ENCODE measurements around the gene PAF1. TPM values are rescaled to one million over a fixed set of nuclear protein-coding genes. Genes with fewer than 3 reads are reported as not detected.

PAF1 gene
- total and polyA plus RNA-seq, 2 donors (not counting 3 experiments of a cell fraction or from before 2014, with no cell fraction given): 55.1 to 90.8 TPM

- TF ChIP-seq MYC (IDR thresholded peaks at IDR 0.05; ENCODE audit: low read depth, low read length) (no peak), POLR2A (IDR thresholded peaks at IDR 0.05; ENCODE audit: low read depth, low read length) (no peak), POLR2AphosphoS5 (IDR thresholded peaks at IDR 0.05; ENCODE audit: insufficient read depth, low read depth, low read length) (no peak), GATA2 (IDR thresholded peaks at IDR 0.05; ENCODE audit: insufficient read depth, insufficient read length, low read depth, low read length) (no peak), JUN (IDR thresholded peaks at IDR 0.05; ENCODE audit: borderline replicate concordance, insufficient read depth, insufficient read length, low read depth) (no peak), EZH2 (IDR thresholded peaks at IDR 0.05; ENCODE audit: borderline replicate concordance, low read depth, low read length, severe bottlenecking) (no peak), CTCF (IDR thresholded peaks at IDR 0.05; ENCODE audit: extremely low read depth in 1 of 2, insufficient read depth in 1 of 2, low read depth in 1 of 2, low read length in 2 of 2) (no peak), MAX (IDR thresholded peaks at IDR 0.05; ENCODE audit: insufficient read depth, insufficient read length) (no peak), FOS (IDR thresholded peaks at IDR 0.05; ENCODE audit: borderline replicate concordance, insufficient read depth, low read length) (no peak)
- H3K9me1 ChIP-seq (replicated peaks; ENCODE audit: control insufficient read depth, extremely low read depth, insufficient read depth, low read length): no peaks in the 10 kb centered on the region
- H2AFZ ChIP-seq (ENCODE audit: low read depth, low read length): peak overlapping the region; percentile 39
- H3K79me2 ChIP-seq (ENCODE audit: control insufficient read depth, insufficient read depth, low read length): peaks cover 11% of the 10 kb centered on the region
- FAIRE-seq: peak; percentile 48
- peak overlapping the region; percentile 86 for H3K4me2 ChIP-seq (ENCODE audit: insufficient read depth, low read length)
- H3K27me3 ChIP-seq (ENCODE audit: control insufficient read depth in 2 of 2, insufficient read depth in 2 of 2, low read length in 2 of 2): no peaks in the 10 kb centered on the region
- peaks cover 7 to 35% of the 10 kb centered on the region in 2 experiments for H3K36me3 ChIP-seq (ENCODE audit: control insufficient read depth in 2 of 2, extremely low read depth in 1 of 2, insufficient read depth in 2 of 2, low read length in 2 of 2)
- peak overlapping the region; percentile 83 for H3K27ac ChIP-seq (ENCODE audit: insufficient read depth, low read depth, low read length)
- no peaks in the 10 kb centered on the region for H3K9me3 ChIP-seq (replicated peaks; ENCODE audit: control insufficient read depth, insufficient read depth, low read length)
- dilution Hi-C loops (cut with MboI; ENCODE audit: extremely low pct_ligation_motif_present, low sequenced_read_pairs) (no loop called here), intact Hi-C loops (cut with micrococcal nuclease) (loop anchor here (5.0 kb wide), 1 partner anchor 263 kb away; the partner anchor contains the start of gene PAK4)
- ChIA-PET CTCF (interaction anchor here (1.8 to 2.0 kb wide), 4 partner anchors 13 to 268 kb away, joined by 6 to 11 read pairs (median 7); partner anchors contain the start of gene PLEKHG2), POLR2A (interaction anchor here (1.2 to 1.4 kb wide), 5 partner anchors 10 to 45 kb away, joined by 3 to 11 read pairs (median 3); partner anchors contain the start of gene RPS16)
- H3K4me1 ChIP-seq (ENCODE audit: control insufficient read depth, extremely low read depth, insufficient read depth, low read length): peaks cover 9% of the 10 kb centered on the region
- no peak for DNase-seq (ENCODE audit: low read depth, low spot score)
- peak overlapping the region; percentile 31 to 84 (median 83) for H3K4me3 ChIP-seq (replicated peaks in 1 of 3; ENCODE audit: insufficient read depth in 1 of 3, low read depth in 1 of 3, low read length in 3 of 3)
- H4K20me1 ChIP-seq (replicated peaks; ENCODE audit: control insufficient read depth, extremely low read depth, insufficient read depth, low read length): no peaks in the 10 kb centered on the region
- H3K9ac ChIP-seq (replicated peaks; ENCODE audit: extremely low read depth, insufficient read depth, low read length): peak overlapping the region; percentile 89
- BruUV-seq (replicated peaks): TSS peak; percentile 61
Observed at GRCh38 chr19:39390451-39390750, 505 bp downstream of the PAF1 start.

Measured in endothelial cell of umbilical vein (primary cell).